SK-N-SH (cell line): ENCODE measurements around the gene BAIAP2. TPM values are rescaled to one million over a fixed set of nuclear protein-coding genes. Genes with fewer than 3 reads are reported as not detected.

ENCODE experiments used
- CTCF ChIA-PET: fragments of 300-600, 350-600 bp; formaldehyde crosslinking; extraction: SDS; loops from one replicate; lab custom pipeline; 2021; lab: Yijun Ruan, JAX
- POLR2A ChIA-PET: fragments of 350-600 bp; sonication (Branson Sonifier 250); formaldehyde crosslinking; extraction: SDS; loops from one replicate; lab custom pipeline; 2020; ENCODE audit warnings: antibody characterized with exemption, inconsistent platforms; lab: Yijun Ruan, JAX
- DNase-seq: peaks from one replicate; pipeline ENCODE4 v3.0.0; 2012
- H2AFZ ChIP-seq: fragments of 200-600 bp; sonication (generic); 2 replicates; pipeline ENCODE4 v1.8.1; 2016; ENCODE audit warnings: antibody characterized with exemption, mild to moderate bottlenecking, low read depth
- H3F3A ChIP-seq: fragments of 200-600 bp; sonication (generic); replicated peaks from 2 replicates; pipeline ENCODE3; 2016; ENCODE audit warnings: antibody characterized with exemption, mild to moderate bottlenecking; ENCODE audit not compliant: insufficient read depth
- H3K27ac ChIP-seq, 2 experiments: fragments of 200-500 bp in 1 of 2; fragments of 200-600 bp in 1 of 2; sonication (Bioruptor generic) in 1 of 2; sonication (generic), shearing (Covaris generic) in 1 of 2; 2 replicates each; pipeline versions ENCODE4 v1.5.1 to v1.6.1; 2014 to 2016; ENCODE audit warnings: low read depth in 2 of 2, inconsistent platforms in 1 of 2, low read length in 1 of 2, mild to moderate bottlenecking in 1 of 2, mixed read lengths in 1 of 2
- H3K27me3 ChIP-seq: fragments of 200-600 bp; sonication (generic), shearing (Covaris generic); 2 replicates; pipeline ENCODE4 v1.6.1; 2016; ENCODE audit warnings: mixed run types; ENCODE audit not compliant: insufficient read depth
- H3K36me3 ChIP-seq, 2 experiments: fragments of 200-500 bp in 1 of 2; fragments of 200-600 bp in 1 of 2; sonication (Bioruptor generic) in 1 of 2; sonication (generic) in 1 of 2; replicated peaks in 1 of 2; 2 replicates each; pipeline versions ENCODE3 to v1.5.1; 2014 to 2016; ENCODE audit warnings: low read length in 1 of 2, mild to moderate bottlenecking in 1 of 2; ENCODE audit not compliant: insufficient read depth in 2 of 2, control insufficient read depth in 1 of 2
- H3K4me1 ChIP-seq, 2 experiments: fragments of 200-500 bp in 1 of 2; fragments of 200-600 bp in 1 of 2; sonication (Bioruptor generic) in 1 of 2; sonication (generic), shearing (Covaris generic) in 1 of 2; 2 replicates each; pipeline versions ENCODE4 v1.5.1 to v1.6.1; 2014 to 2016; ENCODE audit warnings: low read depth in 1 of 2, low read length in 1 of 2, mixed run types in 1 of 2; ENCODE audit not compliant: insufficient read depth in 2 of 2, control insufficient read depth in 1 of 2
- H3K4me2 ChIP-seq: fragments of 200-600 bp; sonication (generic), shearing (Covaris generic); 2 replicates; pipeline ENCODE4 v1.6.1; 2017; ENCODE audit warnings: mixed run types
- H3K4me3 ChIP-seq, 2 experiments: fragments of 200-500 bp in 1 of 2; fragments of 200-600 bp in 1 of 2; sonication (Bioruptor generic) in 1 of 2; sonication (generic), shearing (Covaris generic) in 1 of 2; 2 replicates each; pipeline versions ENCODE4 v1.5.1 to v1.8.1; 2014 to 2016; ENCODE audit warnings: low read depth in 2 of 2, inconsistent platforms in 1 of 2, low read length in 1 of 2, mild to moderate bottlenecking in 1 of 2, mixed read lengths in 1 of 2, moderate library complexity in 1 of 2
- H3K79me2 ChIP-seq: fragments of 200-600 bp; sonication (generic); 2 replicates; pipeline ENCODE4 v1.8.1; 2017; ENCODE audit warnings: mild to moderate bottlenecking; ENCODE audit not compliant: insufficient read depth
- H3K9ac ChIP-seq: fragments of 200-600 bp; sonication (generic); 2 replicates; pipeline ENCODE4 v1.6.1; 2017; ENCODE audit warnings: mixed run types
- H3K9me2 ChIP-seq: fragments of 200-600 bp; sonication (generic); 2 replicates; pipeline ENCODE4 v1.6.1; 2017; ENCODE audit warnings: mixed run types
- H3K9me3 ChIP-seq: fragments of 200-600 bp; sonication (generic); 2 replicates; pipeline ENCODE4 v1.6.1; 2017; ENCODE audit warnings: mixed run types, mild to moderate bottlenecking, moderate library complexity
- H4K20me1 ChIP-seq: fragments of 200-600 bp; sonication (generic); 2 replicates; pipeline ENCODE4 v1.6.1; 2017; ENCODE audit warnings: mild to moderate bottlenecking, mixed run types; ENCODE audit not compliant: insufficient read depth
- ELF1 ChIP-seq: IDR thresholded peaks from 2 replicates; pipeline ENCODE4 v1.4.0; 2012
- EP300 ChIP-seq, 2 experiments: IDR thresholded peaks; 2 replicates each; pipeline versions ENCODE4 v1.4.0 to v1.6.1; 2012; ENCODE audit warnings: borderline replicate concordance in 1 of 2, low read depth in 1 of 2, low read length in 1 of 2
- EZH2phosphoT487 ChIP-seq: fragments of 200-600 bp; sonication (generic); IDR thresholded peaks from 2 replicates; pipeline ENCODE4 v1.6.1; 2017; ENCODE audit warnings: low read depth, mixed run types, mild to moderate bottlenecking, antibody characterized with exemption, moderate library complexity, borderline replicate concordance
- GABPA ChIP-seq: IDR thresholded peaks from 2 replicates; pipeline ENCODE4 v1.4.0; 2012; ENCODE audit warnings: low read depth, mild to moderate bottlenecking
- MEF2A ChIP-seq: IDR thresholded peaks from 2 replicates; pipeline ENCODE4 v1.4.0; 2012; ENCODE audit warnings: low read depth, borderline replicate concordance
- REST ChIP-seq: IDR thresholded peaks from 2 replicates; pipeline ENCODE4 v1.6.1; 2012; ENCODE audit warnings: mild to moderate bottlenecking, low read depth, low read length, moderate library complexity
- RFX5 ChIP-seq: IDR thresholded peaks from 2 replicates; pipeline ENCODE4 v1.6.1; 2012; ENCODE audit warnings: mild to moderate bottlenecking, improper control_type of control experiment, low read length
- RXRA ChIP-seq: IDR thresholded peaks from 2 replicates; pipeline ENCODE4 v1.4.0; 2012; ENCODE audit warnings: low read depth, mild to moderate bottlenecking, borderline replicate concordance
- SIN3A ChIP-seq: IDR thresholded peaks from 2 replicates; pipeline ENCODE4 v1.6.1; 2012; ENCODE audit warnings: low read depth, mild to moderate bottlenecking, low read length, moderate library complexity, borderline replicate concordance
- TAF1 ChIP-seq: IDR thresholded peaks from 2 replicates; pipeline ENCODE4 v1.6.1; 2012; ENCODE audit warnings: low read depth, mild to moderate bottlenecking, low read length, moderate library complexity, borderline replicate concordance
- USF2 ChIP-seq: fragments of 150-350 bp; IDR thresholded peaks from 2 replicates; pipeline ENCODE4 v1.6.1; 2017; ENCODE audit warnings: antibody characterized with exemption, low read length, low read depth, borderline replicate concordance
- YY1 ChIP-seq: IDR thresholded peaks from 2 replicates; pipeline ENCODE4 v1.4.0; 2012; ENCODE audit warnings: low read depth, mild to moderate bottlenecking
- ZBTB33 ChIP-seq: IDR thresholded peaks from 2 replicates; pipeline ENCODE4 v1.4.0; 2012; ENCODE audit warnings: low read depth, borderline replicate concordance
- WGBS: methylation state at CpG from one replicate; pipeline ENCODE4 v1.1.6; 2017; ENCODE audit warnings: low lambda C conversion rate; 5-methylcytosine and 5-hydroxymethylcytosine counted together
- polyA plus RNA-seq, 3 experiments: library from polyadenylated mRNA; depleted of rRNA; stranded (reverse); fragments of >200 nt; gene quantifications; 2 replicates each; pipeline ENCODE4 v1.2.3, GENCODE V29; 2012

The BAIAP2 gene
- polyA plus RNA-seq, 1 of the 3 experiments (the other 2 are of a cell fraction) = 19.8 TPM

- Histone ChIP-seq H3K4me1 (no peaks in the 10 kb centered on the region), H3K9me3 (no peaks in the 10 kb centered on the region), H3K4me2 (no peak overlapping the region), H3K9ac (no peak overlapping the region), H3K79me2 (no peaks in the 10 kb centered on the region), H4K20me1 (no peaks in the 10 kb centered on the region), H3K27ac (no peak overlapping the region), H2AFZ (no peak overlapping the region), H3K4me3 (no peak overlapping the region), H3F3A (no peaks in the 10 kb centered on the region), H3K36me3 (no peaks in the 10 kb centered on the region), H3K27me3 (no peaks in the 10 kb centered on the region), H3K9me2 (no peaks in the 10 kb centered on the region)
- DNase-seq = no peak
- POLR2A ChIA-PET = no interaction called here
- WGBS = 76% methylated on average over 32 of the region's 38 CpGs
- CTCF ChIA-PET = interaction anchor here (1.0 to 6.8 kb wide), 3 partner anchors 14 to 397 kb away, joined by 3 to 61 read pairs (median 3); no protein-coding TSS in a partner anchor
- TF ChIP-seq EZH2phosphoT487 (no peak), GABPA (no peak), ZBTB33 (no peak)
- TF ChIP-seq, all 33 proteins: peak for 0
Measured at GRCh38 chr17:81156866-81157805, 122.2 kb downstream of the BAIAP2 start.

GRCh38 chr17:81157848-81158687, 123.1 kb downstream of the BAIAP2 start:
- H3K9ac ChIP-seq = no peak overlapping the region
- peaks cover 0 to 1% of the 10 kb centered on the region in 2 experiments; a peak in 1 of 4 replicates for H3K4me1 ChIP-seq
- no peaks in the 10 kb centered on the region for H4K20me1 ChIP-seq
- H3K4me2 ChIP-seq = no peak overlapping the region
- DNase-seq = no peak
- no peaks in the 10 kb centered on the region for H3K36me3 ChIP-seq
- POLR2A ChIA-PET = no interaction called here
- CTCF ChIA-PET = interaction anchor here (0.8 to 2.2 kb wide), 6 partner anchors 16 to 396 kb away, joined by 3 to 14 read pairs (median 3); no protein-coding TSS in a partner anchor
- no peaks in the 10 kb centered on the region for H3K9me2 ChIP-seq
- no peak overlapping the region for H3K27ac ChIP-seq
- no peaks in the 10 kb centered on the region for H3F3A ChIP-seq
- no peaks in the 10 kb centered on the region for H3K27me3 ChIP-seq
- no peaks in the 10 kb centered on the region for H3K79me2 ChIP-seq
- no peak overlapping the region for H2AFZ ChIP-seq
- 83% methylated on average over 28 of the region's 39 CpGs for WGBS
- no peaks in the 10 kb centered on the region for H3K9me3 ChIP-seq
- no peak overlapping the region for H3K4me3 ChIP-seq
- TF ChIP-seq TAF1 = no peak
- TF ChIP-seq ZBTB33 = no peak
- no peak for TF ChIP-seq MEF2A
- no peak for TF ChIP-seq ELF1
- TF ChIP-seq EZH2phosphoT487 = no peak
- no peak for TF ChIP-seq SIN3A
- TF ChIP-seq EP300 (IDR thresholded peaks at IDR 0.05; ENCODE audit: borderline replicate concordance in 1 of 2, low read depth in 1 of 2, low read length in 1 of 2) = no peak
- TF ChIP-seq USF2 = no peak
- TF ChIP-seq RXRA = no peak
- TF ChIP-seq REST = no peak
- TF ChIP-seq RFX5 = no peak
- TF ChIP-seq YY1 = no peak
